ENCODE measurements around the gene EIF2AK2. TPM values are rescaled to one million over a fixed set of nuclear protein-coding genes. Genes with fewer than 3 reads are reported as not detected.

Gene EIF2AK2
- total and polyA plus RNA-seq, 12 donors: 2.4 to 31.1 (median 23.0) TPM

DNA sequence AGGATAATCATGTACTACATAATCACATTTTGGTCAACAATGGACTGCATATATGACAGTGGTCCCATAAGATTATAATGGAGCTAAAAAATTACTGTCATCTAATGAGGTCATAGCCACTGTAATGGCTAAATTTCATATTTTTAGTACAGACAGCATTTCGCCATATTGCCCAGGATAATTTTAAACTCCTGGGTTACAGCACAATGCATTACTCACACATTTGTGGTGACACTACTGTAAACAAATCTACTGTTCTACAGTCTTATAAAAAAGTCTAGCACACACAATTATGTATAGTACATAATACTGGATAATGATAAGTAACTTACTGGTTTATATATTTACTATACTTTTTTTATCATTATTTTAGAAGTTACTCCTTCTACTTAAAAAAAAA is 12.8 kb downstream of the EIF2AK2 start:
- 94 to 98% methylated on average over 1 of the region's 1 CpG for WGBS, 2 donors
- Histone ChIP-seq H3K4me3 (no peak overlapping the region), H3K4me1 (no peaks in the 10 kb centered on the region), H3K36me3 (peaks cover 0 to 100% (median 68%) of the 10 kb centered on the region in 9 donors), H3K27ac (no peak overlapping the region), H3K27me3 (no peaks in the 10 kb centered on the region), H3K9me3 (no peaks in the 10 kb centered on the region)
- no peak for DNase-seq
- TF ChIP-seq, protein P1, sequence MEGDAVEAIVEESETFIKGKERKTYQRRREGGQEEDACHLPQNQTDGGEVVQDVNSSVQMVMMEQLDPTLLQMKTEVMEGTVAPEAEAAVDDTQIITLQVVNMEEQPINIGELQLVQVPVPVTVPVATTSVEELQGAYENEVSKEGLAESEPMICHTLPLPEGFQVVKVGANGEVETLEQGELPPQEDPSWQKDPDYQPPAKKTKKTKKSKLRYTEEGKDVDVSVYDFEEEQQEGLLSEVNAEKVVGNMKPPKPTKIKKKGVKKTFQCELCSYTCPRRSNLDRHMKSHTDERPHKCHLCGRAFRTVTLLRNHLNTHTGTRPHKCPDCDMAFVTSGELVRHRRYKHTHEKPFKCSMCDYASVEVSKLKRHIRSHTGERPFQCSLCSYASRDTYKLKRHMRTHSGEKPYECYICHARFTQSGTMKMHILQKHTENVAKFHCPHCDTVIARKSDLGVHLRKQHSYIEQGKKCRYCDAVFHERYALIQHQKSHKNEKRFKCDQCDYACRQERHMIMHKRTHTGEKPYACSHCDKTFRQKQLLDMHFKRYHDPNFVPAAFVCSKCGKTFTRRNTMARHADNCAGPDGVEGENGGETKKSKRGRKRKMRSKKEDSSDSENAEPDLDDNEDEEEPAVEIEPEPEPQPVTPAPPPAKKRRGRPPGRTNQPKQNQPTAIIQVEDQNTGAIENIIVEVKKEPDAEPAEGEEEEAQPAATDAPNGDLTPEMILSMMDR (IDR thresholded peaks at IDR 0.05): no peak
- no peak for ATAC-seq
- intact Hi-C loops (cut with DNase I): no loop called here

DNA sequence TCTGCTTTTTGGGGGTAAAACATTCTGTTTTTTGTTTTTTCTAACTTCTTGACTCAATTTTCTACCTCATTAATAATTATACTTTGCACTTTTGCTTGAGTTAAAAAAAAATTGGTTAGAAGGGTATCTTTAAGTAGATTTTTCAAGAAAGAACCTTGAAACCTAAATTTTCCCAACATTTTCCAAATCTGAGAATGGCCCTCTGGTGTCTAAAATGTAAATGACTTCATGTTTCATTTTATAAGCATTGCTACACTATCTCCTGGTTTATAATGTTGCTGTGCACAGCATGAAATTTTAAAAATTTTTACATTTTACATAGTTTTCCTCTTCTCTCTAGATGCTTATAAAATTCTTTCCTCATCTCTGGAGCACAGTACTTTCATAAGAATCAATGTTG is 14.2 kb downstream of the EIF2AK2 start:
- Histone ChIP-seq H3K27ac (no peak overlapping the region), H3K36me3 (peaks cover 0 to 100% (median 72%) of the 10 kb centered on the region in 9 donors), H3K9me3 (no peaks in the 10 kb centered on the region), H3K27me3 (no peaks in the 10 kb centered on the region), H3K4me3 (no peak overlapping the region), H3K4me1 (no peaks in the 10 kb centered on the region)
- ATAC-seq (no peak), DNase-seq (no peak)
- intact Hi-C loops (cut with DNase I): no loop called here
- TF ChIP-seq, protein P1 (IDR thresholded peaks at IDR 0.05): no peak

GRCh38 chr2:37132914-37133313 is 23.9 kb downstream of the EIF2AK2 start:
- intact Hi-C loops (cut with DNase I): no loop called here
- TF ChIP-seq, protein P1 (IDR thresholded peaks at IDR 0.05): no peak
- peaks cover 0 to 100% (median 69%) of the 10 kb centered on the region in 9 donors for H3K36me3 ChIP-seq
- ATAC-seq: no peak
- H3K4me1 ChIP-seq: no peaks in the 10 kb centered on the region
- no peak overlapping the region for H3K4me3 ChIP-seq
- WGBS, 2 donors: 97 to 98% methylated on average over 6 of the region's 6 CpGs
- H3K27ac ChIP-seq: no peak overlapping the region
- H3K27me3 ChIP-seq: no peaks in the 10 kb centered on the region
- DNase-seq: no peak
- no peaks in the 10 kb centered on the region for H3K9me3 ChIP-seq

DNA sequence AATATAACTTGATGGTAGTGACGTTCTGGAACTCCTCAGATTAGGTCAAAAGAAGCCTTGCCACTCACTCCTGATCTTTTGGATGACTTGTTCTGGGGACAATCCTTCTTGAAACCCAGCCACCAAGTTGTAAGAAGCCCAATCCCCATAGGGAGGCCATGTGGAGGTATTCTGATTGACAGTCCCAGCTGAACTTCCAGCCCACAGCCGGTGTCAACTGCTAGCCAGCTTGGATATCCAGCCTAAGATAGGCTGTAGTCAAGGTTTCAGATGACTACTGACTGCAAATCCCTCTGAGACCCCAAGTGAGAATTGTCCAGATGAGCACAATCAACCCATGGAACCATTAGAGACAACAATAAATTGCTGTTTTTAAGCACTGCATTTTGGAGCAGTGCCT is 31.4 kb downstream of the EIF2AK2 start:
- Histone ChIP-seq H3K36me3 (peaks cover 0 to 100% (median 43%) of the 10 kb centered on the region in 9 donors), H3K4me3 (no peak overlapping the region), H3K9me3 (no peaks in the 10 kb centered on the region), H3K27me3 (no peaks in the 10 kb centered on the region), H3K4me1 (no peaks in the 10 kb centered on the region), H3K27ac (no peak overlapping the region)
- ATAC-seq (no peak), DNase-seq (no peak)
- intact Hi-C loops (cut with DNase I): no loop called here
- TF ChIP-seq, protein P1 (IDR thresholded peaks at IDR 0.05): no peak
- 94 to 95% methylated on average over 2 of the region's 2 CpGs for WGBS, 2 donors
